GM21786 (cell line): Measurements from ENCODE around the gene ZMYM3.

Experiments
- ATAC-seq: cut with Tn5 transposase; IDR thresholded peaks from one replicate; pipeline ENCODE4 v1.9.1; 2021; ENCODE audit not compliant: unreplicated experiment

The ZMYM3 gene

DNA sequence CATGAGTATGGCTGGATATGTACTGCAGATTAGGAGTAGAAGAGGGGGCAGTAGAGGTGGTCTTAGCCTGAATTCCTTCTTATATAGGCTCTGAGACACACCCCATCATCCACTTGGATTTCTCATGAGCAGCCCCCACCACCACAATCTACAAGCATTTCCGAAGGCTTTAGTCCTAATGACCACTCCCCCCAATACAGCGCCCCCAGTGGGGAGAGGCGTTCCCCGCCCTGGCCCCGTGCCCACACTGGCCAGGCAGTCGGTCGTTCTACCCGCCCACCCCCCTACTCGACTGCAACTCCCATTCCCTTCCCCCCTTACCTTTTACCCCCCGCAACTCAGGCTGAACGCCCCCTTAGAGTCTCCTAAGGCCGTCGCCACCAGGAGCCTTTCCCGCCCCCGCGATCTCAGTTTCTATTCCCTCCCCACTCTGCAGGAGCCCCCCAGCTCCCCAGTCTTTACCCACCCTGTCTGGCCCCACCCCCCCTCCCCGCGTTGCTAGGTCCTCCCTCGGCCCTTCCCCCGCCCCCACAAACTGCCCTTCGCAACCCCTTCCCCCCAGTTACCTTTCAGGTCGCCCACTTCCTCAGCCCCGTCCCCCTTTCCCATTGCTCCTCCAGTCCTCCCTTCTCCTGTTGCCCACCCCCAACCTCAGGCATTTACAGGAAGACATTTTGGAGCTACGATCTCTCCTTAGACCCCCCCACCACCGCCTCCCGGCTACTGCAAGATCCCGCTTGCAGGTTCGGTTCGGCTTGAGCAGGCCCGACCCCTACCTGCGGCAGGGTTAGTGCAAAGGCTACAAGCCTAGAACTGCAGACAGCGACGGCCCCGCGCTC is 468 bp downstream of the ZMYM3 start:
- no peak for ATAC-seq

DNA sequence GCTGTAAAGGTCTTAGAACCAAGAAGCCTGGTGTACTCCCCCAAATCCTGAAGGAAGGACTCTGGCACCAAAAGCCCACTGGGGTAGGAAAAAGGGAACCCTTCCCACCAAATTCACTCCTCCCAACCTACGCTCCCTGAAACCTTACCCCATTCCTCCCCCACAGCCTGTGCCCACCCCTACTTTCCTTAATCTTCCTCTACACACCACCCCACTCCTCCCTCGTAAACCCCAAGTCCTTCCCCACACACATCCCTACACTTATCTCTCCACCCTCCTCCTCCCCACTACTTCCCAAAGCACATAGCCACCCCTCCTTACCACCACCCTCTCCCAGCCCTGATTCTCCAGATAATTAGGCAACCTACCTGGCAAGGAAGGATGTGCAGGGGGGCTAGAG is 1.7 kb downstream of the ZMYM3 start:
- no peak for ATAC-seq

DNA sequence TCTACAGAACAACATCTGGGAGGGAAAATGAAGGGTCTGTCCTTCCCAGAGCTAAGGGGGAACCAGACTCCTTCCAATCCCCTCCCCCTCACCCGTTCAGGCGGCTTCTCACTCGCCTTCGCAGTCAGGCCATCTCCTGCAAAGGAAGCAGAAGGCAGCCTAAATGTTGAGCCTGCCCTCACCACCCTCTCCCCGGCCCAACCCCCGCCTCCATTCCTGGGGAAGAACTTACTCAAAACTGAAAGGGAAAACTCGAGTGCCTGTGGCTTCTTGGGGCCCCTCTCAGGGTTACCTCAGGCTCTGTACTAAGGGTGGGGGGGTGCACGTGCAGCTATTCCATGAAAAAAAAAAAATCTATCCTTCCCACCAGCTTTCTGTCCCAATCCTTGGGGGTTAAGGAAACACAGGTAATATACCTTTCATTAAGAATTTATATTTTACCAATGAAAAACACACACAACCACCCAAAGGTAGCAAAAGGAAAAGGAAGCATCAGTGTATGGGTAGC is 2.4 kb downstream of the ZMYM3 start:
- no peak for ATAC-seq

DNA sequence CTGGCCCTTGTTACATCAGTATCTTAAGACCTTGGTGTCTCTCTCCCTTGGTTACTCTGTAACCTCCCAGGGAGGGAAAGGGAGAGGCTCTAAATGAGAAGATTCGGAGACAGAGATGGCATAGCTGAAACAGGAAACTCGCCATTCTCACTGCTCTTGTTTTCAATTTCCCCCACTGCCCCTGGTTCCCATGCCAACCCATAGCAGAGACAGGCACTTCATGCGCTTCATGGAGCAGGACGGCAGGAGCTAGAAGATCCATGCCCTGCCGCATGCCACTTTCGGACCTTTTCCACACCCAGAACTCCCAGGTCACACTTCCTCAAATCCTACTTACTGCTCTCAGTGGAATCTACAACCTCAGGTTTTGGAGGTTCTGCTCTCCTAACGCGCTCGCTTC is 3.1 kb downstream of the ZMYM3 start:
- ATAC-seq = no peak

DNA sequence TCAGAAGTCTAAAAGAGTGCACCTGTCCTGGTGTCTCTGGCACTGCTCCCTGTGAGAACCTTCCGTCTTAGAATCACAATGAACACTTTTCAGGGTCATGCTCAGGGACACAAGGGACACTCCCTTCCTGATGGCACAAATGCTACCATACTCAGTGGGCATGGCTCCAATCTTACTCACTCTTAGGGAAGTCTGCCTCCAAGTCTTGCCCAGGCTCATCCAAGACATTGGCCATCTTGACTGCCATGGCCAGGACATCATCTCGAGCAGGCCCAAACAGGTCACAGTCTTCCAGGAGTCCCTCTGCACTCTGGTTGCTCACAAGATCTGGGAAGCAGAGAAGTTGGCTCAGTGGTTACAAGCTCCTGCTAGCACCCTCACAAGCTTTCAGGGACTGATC is 8.8 kb downstream of the ZMYM3 start:
- ATAC-seq = no peak

DNA sequence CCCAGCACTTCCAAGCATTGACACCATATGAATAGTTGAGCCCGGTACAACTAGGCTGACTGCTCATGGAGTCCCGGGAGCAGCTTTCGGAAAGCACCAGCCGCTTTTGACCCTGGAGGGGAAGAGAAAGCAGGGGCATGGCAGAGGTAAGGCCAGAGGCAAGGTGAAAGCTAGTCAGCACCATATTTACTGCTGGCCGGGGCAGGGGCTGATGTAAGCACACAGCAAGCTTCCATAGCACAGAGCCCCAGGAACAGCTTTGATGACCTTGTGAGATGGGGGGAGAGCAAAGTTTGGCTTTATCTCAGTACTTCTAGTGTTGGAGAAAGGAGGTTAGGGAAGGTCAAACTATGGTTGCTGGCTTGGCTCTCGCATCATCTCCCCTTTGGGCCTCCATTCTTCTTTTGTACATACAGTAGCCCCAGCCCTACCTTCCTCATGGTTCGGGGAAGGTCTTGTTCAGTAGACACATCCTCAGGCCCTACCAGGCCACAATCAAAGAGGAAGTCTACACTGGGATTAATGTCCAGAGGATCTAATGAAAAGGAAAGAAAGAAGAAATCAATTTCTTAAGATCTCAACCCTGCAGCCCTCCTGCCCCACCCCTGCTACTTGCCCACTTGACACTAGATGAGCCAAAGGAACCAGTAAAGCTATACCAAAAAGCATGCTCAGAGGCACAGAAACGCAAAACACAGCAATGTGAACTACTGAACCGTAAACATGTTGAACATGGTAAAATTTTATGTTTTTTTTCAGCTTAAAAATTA is 9.4 kb downstream of the ZMYM3 start:
- ATAC-seq = no peak

DNA sequence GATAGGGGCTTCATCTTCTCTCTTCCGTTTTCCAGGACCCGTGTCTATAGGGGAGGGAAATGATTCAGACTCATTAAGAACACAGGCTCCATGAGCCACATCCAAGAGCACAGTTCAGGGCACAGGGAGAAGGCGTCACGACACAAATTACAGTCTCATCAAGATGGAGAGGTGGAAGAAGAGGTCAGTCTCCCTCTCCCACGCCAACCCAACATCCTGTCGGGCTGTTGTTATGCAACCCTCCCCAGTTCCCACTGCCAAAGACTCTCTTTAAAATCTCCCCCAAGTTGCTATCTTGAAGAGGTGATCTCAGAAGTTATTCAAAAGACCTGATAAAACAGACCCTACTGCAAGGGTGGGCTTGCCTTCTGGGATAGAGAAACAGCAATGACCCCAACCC is 12.6 kb downstream of the ZMYM3 start:
- no peak for ATAC-seq

DNA sequence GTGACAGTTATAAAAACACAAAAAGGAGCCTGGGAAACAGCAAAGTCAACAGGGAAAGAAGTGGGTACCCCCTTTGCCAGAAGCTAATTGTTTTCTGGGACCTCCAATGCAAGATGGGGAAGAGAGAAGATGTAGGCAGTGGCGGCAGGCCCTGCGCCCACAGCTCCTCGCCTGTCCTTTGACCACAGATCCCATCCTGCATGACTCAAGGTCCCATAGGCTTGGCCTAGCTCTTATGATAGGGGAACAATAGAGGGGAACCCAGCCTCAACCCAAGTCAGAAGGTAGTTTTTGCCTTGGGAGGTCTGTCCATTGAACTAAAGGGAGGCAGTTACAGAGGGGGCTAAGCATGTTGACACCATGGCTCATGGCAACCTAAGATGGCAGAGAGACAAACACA is 14.2 kb downstream of the ZMYM3 start:
- ATAC-seq = no peak

DNA sequence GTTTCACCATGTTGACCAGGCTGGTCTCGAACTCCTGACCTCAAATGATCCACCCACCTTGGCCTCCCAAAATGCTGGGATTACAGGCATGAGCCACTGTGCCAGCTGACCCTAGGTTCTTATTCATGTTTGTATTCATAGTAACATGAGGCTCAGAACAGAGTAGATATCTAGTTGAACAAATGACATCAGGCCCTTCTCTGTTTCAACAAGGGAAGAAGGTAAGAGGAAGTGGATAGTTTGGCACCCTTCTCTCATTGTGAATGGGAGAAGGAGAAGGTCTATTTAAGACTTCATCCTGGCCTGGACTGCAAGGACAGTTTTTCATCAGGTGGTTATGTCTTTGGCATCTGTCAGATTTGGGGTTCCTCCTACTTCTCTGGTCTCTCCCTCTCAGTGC is 17.1 kb downstream of the ZMYM3 start:
- ATAC-seq = no peak

DNA sequence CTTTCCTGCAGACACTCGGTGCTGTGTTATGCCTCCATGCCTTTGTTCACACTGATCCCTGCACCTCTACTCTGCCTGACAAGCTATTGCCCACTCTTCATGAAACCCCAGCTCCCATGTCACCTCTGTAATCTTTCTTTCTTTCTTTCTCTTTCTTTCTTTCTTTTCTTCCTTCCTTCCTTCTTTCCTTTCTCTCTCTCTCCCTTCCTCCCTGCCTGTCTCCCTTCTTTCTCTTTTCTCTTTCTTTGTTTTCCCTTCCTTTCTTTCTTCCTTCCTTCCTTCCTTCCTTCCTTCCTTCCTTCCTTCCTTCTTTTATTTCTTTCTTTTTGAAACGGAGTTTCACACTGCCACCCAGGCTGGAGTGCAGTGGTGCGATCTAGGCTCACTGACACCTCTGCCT is 18.5 kb downstream of the ZMYM3 start:
- no peak for ATAC-seq

DNA sequence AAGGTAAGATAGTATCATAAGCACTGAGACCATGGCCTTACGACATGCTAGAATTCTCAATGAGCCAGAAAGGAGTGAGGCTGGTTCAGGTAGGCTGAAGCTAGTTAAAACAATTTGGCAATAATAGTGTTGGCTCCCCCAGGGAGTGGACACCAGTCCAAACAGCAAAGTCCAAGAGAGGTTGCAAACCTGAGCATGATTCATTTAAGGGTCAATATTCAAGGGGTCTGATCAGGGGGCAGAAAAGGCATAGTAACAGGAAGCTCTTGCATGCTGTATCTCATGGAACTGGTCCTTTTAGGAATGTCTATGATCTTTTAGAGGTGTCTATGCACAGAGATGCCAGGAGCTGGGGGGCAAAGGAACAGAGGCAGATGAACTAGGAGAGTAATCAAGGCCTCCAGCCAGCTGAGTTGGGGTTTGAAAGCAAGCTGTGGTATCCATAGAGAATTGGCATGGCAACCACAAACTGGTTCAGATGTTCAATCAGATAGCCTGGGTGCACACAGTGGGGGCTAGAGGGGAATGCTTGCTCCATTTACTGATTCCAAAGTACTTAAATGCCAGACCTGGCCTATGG is 25.8 kb downstream of the ZMYM3 start:
- ATAC-seq = no peak

DNA sequence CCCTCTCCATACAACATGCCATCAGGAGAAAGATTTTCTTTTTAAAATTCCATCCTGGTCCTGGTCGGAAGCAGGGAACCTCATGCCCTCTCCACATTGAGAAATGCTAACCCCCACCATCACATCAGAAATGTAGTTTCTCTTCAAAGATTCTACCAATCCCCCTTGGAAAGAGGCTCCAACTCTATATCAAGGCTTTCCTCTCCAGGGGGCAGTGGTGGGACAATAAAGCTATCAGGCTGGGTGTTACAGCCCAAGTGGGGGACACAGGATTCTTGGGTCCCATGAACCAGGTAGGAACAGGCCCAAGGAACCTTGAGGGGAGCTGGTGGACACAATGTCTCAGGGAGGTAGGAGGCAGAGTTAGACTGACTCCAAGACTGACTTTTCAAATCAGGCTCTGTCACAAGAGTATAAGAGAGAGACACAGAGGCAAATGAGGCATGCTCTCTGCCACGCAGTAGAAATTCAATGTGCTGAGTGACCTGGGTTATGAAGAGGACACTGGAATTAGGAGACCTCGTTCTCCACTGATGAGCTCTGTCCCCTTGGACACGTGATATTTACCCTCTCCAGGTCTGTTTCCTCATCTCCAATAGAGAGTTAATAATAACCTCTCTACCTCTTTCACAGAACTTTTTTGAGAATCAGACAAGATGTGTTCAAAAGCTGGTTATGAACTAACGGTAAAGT is 26.4 kb downstream of the ZMYM3 start:
- ATAC-seq = no peak

DNA sequence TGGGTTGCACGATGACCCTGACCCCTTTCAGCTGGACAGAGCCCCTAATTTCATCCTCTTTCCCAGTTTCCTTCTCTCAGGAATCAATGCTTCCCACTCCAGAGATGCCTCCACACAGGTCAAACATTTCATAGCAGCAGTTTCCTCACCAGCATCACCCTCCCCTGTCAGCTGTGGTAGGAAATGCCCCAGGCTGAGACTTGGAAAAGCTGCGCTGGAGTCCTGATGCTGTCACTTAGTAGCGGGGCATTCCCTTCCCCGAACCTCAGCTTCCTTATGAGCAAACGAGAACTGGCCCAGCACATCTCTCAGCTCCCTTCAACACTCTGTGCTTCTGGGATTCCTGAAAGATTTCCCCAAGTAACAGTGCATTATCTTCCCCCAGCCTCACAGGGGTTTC is 28.3 kb downstream of the ZMYM3 start:
- ATAC-seq = no peak

DNA sequence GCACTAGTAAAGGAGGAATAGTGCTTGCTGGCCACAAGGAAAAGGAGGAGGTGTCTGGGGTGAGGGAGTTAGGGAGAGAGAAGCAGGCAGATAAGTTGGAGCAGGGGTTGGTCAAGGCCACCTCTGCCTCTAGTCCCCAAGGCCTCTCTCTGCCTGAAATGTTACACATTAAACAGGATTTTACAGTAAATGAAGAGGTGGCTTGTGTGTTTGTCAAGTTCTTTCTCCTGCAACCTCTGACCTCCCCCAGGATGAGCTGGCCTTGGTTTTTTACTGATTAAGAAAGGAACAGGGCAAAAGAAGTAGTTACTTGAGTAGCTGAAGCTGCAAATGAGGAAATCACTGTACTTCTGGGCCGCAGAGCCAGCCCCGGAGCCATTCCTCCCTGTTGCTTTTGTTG is 28.9 kb downstream of the ZMYM3 start:
- no peak for ATAC-seq

DNA sequence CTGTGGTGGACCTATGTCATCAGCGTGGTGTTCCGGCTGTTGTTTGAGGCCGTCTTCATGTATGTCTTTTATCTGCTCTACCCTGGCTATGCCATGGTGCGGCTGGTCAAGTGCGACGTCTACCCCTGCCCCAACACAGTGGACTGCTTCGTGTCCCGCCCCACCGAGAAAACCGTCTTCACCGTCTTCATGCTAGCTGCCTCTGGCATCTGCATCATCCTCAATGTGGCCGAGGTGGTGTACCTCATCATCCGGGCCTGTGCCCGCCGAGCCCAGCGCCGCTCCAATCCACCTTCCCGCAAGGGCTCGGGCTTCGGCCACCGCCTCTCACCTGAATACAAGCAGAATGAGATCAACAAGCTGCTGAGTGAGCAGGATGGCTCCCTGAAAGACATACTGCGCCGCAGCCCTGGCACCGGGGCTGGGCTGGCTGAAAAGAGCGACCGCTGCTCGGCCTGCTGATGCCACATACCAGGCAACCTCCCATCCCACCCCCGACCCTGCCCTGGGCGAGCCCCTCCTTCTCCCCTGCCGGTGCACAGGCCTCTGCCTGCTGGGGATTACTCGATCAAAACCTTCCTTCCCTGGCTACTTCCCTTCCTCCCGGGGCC is 29.7 kb downstream of the ZMYM3 start:
- no peak for ATAC-seq

DNA sequence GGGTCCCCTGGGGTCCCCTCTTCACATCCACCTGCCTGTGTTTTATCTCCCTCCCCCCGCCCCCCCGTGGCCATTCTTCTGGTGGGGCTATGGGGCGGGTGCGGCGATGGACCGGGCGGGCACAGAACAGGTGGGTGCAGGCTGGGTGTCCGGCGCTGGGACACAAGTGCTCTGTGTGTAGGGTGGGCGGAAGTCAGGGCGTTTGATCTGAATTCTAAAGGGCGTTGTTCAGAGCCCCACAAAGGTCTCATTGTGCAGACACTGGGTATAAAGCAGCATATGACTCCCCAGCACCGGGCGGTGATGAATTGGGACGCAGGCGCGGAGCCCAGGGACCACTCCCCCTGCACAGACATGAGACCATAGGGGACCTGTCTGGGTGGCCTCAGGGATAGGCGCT is 31.0 kb downstream of the ZMYM3 start, which contains the start of gene GJB1:
TSS of gene GJB1 (plus strand) at position 296 of the 400 bp plus-strand sequence. CDS start 484 bp downstream, outside the sequence.
- ATAC-seq = no peak

DNA sequence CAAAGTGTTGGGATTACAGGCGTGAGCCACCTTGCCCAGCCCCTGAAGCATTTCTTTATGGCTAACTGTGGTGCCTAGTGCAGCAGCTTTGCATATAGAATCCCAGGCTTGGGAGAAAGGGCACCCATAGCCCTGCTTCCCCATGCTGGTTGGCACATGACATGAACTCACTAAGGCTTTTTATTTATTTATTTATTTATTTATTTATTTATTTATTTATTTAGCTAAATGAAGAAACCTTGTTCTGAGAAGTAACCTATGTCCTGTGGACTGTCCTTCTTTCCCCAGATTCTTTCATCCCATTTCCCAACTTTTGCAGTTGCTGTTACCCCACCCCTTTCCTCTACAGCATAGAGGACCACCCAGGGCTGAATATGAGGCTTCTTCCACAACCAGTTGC is 32.8 kb downstream of the ZMYM3 start:
- ATAC-seq = no peak

DNA sequence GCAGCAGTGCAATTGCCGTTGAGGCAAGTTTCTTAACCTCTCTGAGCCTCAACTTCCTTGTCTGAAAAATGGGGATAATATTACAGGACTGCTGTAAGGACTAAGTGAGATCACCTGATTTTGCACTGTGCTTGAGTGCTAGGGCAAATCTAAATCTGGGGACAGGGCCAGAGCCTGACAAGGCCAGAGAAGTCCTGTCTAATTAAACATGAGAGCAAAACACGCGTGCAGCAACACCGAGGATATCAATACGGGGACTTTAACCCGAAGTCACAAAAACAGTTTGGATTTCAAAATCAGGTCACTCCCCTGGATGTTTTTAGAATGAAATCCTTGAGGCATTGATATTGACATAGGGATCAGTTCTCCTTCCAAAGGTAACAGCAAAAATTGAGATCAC is 36.6 kb downstream of the ZMYM3 start:
- no peak for ATAC-seq

DNA sequence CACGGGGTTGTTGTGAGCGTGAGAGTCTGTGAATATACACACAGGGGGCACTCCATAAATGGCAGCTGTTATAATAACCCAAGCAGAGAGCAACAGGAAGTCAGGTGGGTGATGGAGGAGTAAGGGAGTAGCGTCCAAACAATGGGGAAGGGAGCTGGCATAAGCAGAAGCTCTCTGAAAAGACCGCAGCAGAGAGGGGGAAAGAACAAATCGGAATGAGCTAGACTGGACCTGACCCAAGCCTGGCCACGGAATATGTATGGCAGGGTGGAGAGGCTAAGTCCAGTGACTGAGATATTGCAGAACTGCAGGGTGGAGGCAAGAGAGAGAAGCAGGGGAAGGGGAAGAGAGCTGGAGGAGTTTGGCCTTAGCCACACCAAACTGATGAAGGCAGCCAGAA is 37.5 kb downstream of the ZMYM3 start:
- ATAC-seq = no peak

DNA sequence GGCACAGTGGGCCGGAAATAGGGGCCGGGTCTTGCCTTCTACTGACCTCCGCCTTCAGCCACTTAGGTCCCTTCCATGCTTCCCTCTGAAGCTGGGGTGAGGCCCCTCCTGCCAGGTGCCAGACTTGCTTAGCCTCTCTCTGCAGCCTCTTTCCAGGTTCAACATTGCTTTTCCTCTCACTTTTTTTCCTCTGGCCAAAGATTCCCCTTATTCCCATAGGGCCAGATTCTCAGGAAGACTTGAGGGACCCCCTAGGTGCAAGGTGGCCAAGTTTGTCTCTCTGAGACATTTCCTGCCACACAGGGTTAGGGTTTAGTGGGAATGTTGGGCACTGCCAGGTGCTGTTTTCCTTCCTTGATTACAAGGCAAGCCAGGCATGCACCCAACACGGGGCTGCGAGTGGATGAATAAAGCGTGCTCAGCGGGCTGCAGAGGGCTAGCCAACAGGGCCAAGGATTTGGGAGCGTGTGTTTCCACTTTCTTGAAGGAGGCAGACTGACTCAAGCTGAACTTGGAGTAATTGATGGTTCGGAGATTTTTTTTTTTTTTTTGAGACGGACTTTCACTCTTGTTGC is 38.5 kb downstream of the ZMYM3 start:
- no peak for ATAC-seq
